Common myeloid progenitor, CD34-positive (primary cell): ENCODE measurements around the gene GOLIM4.
A peak's percentile ranks its signal among the peaks of the same experiment; 100 is the strongest.

Source experiments
- CTCF ChIA-PET: fragments of 350-600 bp; sonication (Branson Sonifier 250); formaldehyde crosslinking; loops from one replicate; lab custom pipeline; 2021; ENCODE audit warnings: antibody characterized with exemption; lab: Charles Lee
- POLR2A ChIA-PET: fragments of 350-600 bp; sonication (Branson Sonifier 250); formaldehyde crosslinking; loops from one replicate; lab custom pipeline; 2021; ENCODE audit warnings: antibody characterized with exemption; lab: Charles Lee
- DNase-seq, 3 donors: peaks; one replicate each; pipeline versions ENCODE4 v3.0.0 to v3.0.0-alpha.2; 2013
- H3K27ac ChIP-seq, 2 experiments: 1 replicate in 1 of 2; 2 replicates in 1 of 2; pipeline ENCODE4 v1.7.0; 2013; ENCODE audit warnings: inconsistent platforms in 2 of 2, low read length in 2 of 2, mild to moderate bottlenecking in 2 of 2, low read depth in 1 of 2, moderate library complexity in 1 of 2; ENCODE audit not compliant: severe bottlenecking in 2 of 2, insufficient read depth in 1 of 2, poor library complexity in 1 of 2
- H3K27me3 ChIP-seq, 5 experiments: replicated peaks in 2 of 5; 1 replicate in 3 of 5; 2 replicates in 2 of 5; pipeline versions ENCODE4 v1.6.1 to v1.7.0; 2013; ENCODE audit warnings: low read length in 4 of 5, mild to moderate bottlenecking in 2 of 5, moderate library complexity in 2 of 5, inconsistent platforms in 1 of 5; ENCODE audit not compliant: insufficient read depth in 5 of 5, control insufficient read depth in 4 of 5
- H3K36me3 ChIP-seq, 4 experiments: 1 replicate in 2 of 4; 2 replicates in 2 of 4; pipeline versions ENCODE4 v1.6.1 to v1.7.0; 2013; ENCODE audit warnings: low read length in 3 of 4, control low read depth in 1 of 4, mild to moderate bottlenecking in 1 of 4; ENCODE audit not compliant: control insufficient read depth in 4 of 4, insufficient read depth in 4 of 4
- H3K4me1 ChIP-seq, 4 experiments: 1 replicate in 3 of 4; 2 replicates in 1 of 4; pipeline versions ENCODE4 v1.6.1 to v1.7.1; 2013; ENCODE audit warnings: low read length in 3 of 4, mild to moderate bottlenecking in 3 of 4, control low read depth in 1 of 4, inconsistent platforms in 1 of 4, moderate library complexity in 1 of 4; ENCODE audit not compliant: control insufficient read depth in 4 of 4, insufficient read depth in 4 of 4; ENCODE audit errors: control extremely low read depth in 1 of 4
- H3K4me3 ChIP-seq, 7 experiments: 1 replicate in 4 of 7; 2 replicates in 3 of 7; pipeline versions ENCODE4 v1.5.1 to v1.7.0; 2013; ENCODE audit warnings: mild to moderate bottlenecking in 7 of 7, low read length in 6 of 7, moderate library complexity in 6 of 7, inconsistent platforms in 2 of 7, low read depth in 2 of 7, control low read depth in 1 of 7; ENCODE audit not compliant: insufficient read depth in 4 of 7, control insufficient read depth in 1 of 7; ENCODE audit errors: extremely low read depth in 1 of 7
- H3K9me3 ChIP-seq, 5 experiments: 1 replicate in 4 of 5; 2 replicates in 1 of 5; pipeline versions ENCODE4 v1.6.1 to v1.7.1; 2013; ENCODE audit warnings: low read length in 4 of 5, mild to moderate bottlenecking in 2 of 5, inconsistent platforms in 1 of 5, low read depth in 1 of 5, moderate library complexity in 1 of 5; ENCODE audit not compliant: control insufficient read depth in 4 of 5, insufficient read depth in 2 of 5; ENCODE audit errors: control extremely low read depth in 1 of 5
- whole genome bisulfite sequencing: methylation state at CpG from one replicate; pipeline ENCODE4 v1.1.5; 2013; ENCODE audit not compliant: insufficient coverage; 5-methylcytosine and 5-hydroxymethylcytosine counted together

Gene GOLIM4

GRCh38 chr3:168080022-168080421, 15.7 kb downstream of the GOLIM4 start:
- Histone ChIP-seq H3K9me3 (no peaks in the 10 kb centered on the region), H3K36me3 (peaks cover 0 to 6% (median 2%) of the 10 kb centered on the region in 4 experiments), H3K27ac (no peak overlapping the region), H3K4me3 (no peak overlapping the region), H3K4me1 (peaks cover 0 to 5% (median 1%) of the 10 kb centered on the region in 4 experiments), H3K27me3 (no peaks in the 10 kb centered on the region)
- POLR2A ChIA-PET = no interaction called here
- DNase-seq = no peak
- CTCF ChIA-PET = interaction anchor here (0.6 to 3.7 kb wide), 3 partner anchors 10 to 87 kb away, joined by 3 to 21 read pairs (median 3); partner anchors contain the start of gene GOLIM4
- WGBS = 83% methylated on average over 1 of the region's 3 CpGs

DNA sequence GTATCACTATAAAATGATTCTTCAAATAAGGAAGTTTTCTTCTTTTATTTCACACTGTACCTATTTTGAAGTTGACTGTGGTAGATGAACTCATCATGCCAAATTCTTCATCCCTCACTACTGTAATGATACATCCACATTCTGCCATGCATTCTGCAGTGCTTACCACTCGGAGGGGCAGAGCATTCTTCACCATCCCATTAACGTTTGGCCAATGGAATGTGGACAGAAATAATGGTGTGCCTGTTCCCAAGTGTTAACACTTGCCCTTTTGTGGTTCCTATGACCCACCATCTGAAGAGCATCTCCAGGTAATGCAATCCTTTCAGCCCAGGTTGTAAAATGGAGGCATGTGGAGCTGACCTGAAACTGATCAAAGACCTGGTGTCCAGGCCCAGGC, 18.6 kb downstream of the GOLIM4 start:
- DNase-seq = no peak
- H3K4me1 ChIP-seq = peaks cover 2 to 7% (median 4%) of the 10 kb centered on the region in 4 experiments
- no peaks in the 10 kb centered on the region for H3K9me3 ChIP-seq
- no peak overlapping the region for H3K4me3 ChIP-seq
- H3K36me3 ChIP-seq = peaks cover 0 to 6% (median 2%) of the 10 kb centered on the region in 4 experiments
- H3K27me3 ChIP-seq = no peaks in the 10 kb centered on the region
- 94% methylated on average over 2 of the region's 2 CpGs for whole genome bisulfite sequencing
- POLR2A ChIA-PET = no interaction called here
- no peak overlapping the region for H3K27ac ChIP-seq
- CTCF ChIA-PET = no interaction called here

DNA sequence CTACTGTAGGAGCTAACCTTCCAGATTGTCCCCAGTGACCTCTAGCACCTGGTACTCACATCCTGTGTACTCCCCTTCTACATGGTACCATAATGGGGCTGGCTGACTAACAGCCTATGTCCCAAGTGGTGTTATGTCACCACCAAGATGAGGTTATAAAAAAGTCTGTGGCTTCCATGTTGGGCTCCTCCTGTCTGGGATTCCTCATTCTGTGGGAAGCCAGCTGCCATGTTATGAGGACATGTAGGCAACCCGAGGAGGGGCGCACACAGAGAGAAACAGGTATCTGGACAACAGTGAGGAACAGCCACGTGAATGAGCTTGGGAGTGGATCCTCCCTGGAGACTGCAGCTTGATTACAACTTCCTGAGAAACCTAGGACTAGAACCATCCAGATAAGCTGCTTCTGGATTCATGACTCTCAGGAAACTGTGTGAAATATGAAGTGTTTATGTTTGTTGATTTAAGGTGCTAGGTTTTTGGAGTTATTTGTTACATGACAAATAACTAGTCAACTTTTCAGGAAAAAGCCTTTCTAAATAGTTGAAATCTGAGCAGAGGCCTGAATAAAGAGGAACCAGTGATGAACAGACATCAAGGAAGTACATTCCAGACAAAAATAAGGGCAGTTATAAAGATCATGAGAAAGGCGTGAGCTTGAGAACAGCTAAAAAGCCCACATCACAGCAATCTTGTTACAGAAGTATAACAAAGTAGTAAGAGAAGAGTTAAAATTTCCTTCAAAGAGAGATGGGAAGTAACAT, 21.7 kb downstream of the GOLIM4 start:
- H3K27ac ChIP-seq = peak overlapping the region in 1 of 2 experiments; percentile 30

GRCh38 chr3:168072323-168072650, 23.4 kb downstream of the GOLIM4 start:
- peaks cover 0 to 5% (median 1%) of the 10 kb centered on the region in 4 experiments for H3K36me3 ChIP-seq
- no peaks in the 10 kb centered on the region for H3K9me3 ChIP-seq
- no peaks in the 10 kb centered on the region for H3K27me3 ChIP-seq
- CTCF ChIA-PET = interaction anchor here (2.2 to 2.6 kb wide), 2 partner anchors 9 to 23 kb away, joined by 5 to 9 read pairs; partner anchors contain the start of gene GOLIM4
- no peak overlapping the region for H3K4me3 ChIP-seq
- no peak overlapping the region for H3K27ac ChIP-seq
- POLR2A ChIA-PET = no interaction called here
- DNase-seq = no peak
- H3K4me1 ChIP-seq = peaks cover 3 to 26% (median 7%) of the 10 kb centered on the region in 4 experiments

More for the DNA sequence above, 21.7 kb downstream of the GOLIM4 start:
- no peaks in the 10 kb centered on the region for H3K27me3 ChIP-seq
- no peak overlapping the region for H3K4me3 ChIP-seq
- H3K9me3 ChIP-seq = no peaks in the 10 kb centered on the region
- WGBS = 88% methylated on average over 3 of the region's 4 CpGs
- peaks cover 2 to 13% (median 4%) of the 10 kb centered on the region in 4 experiments for H3K4me1 ChIP-seq
- ChIA-PET POLR2A (no interaction called here), CTCF (interaction anchor here (1.3 to 1.7 kb wide), 4 partner anchors 9 to 91 kb away, joined by 4 to 11 read pairs (median 8); partner anchors contain the start of gene GOLIM4)
- DNase-seq = peak in 2 of 3 donors; percentile 20 to 31
- peaks cover 0 to 6% (median 1%) of the 10 kb centered on the region in 4 experiments for H3K36me3 ChIP-seq

GRCh38 chr3:168071591-168072322, 24.0 kb downstream of the GOLIM4 start:
- POLR2A ChIA-PET = no interaction called here
- CTCF ChIA-PET = interaction anchor here (1.1 to 2.6 kb wide), 3 partner anchors 9 to 96 kb away, joined by 4 to 9 read pairs (median 5); partner anchors contain the start of gene GOLIM4

GRCh38 chr3:168070919-168071318, 24.8 kb downstream of the GOLIM4 start:
- 93% methylated on average over 2 of the region's 2 CpGs for WGBS
- POLR2A ChIA-PET = interaction anchor here (0.5 kb wide), 1 partner anchor 128 kb away, joined by 4 read pairs; no protein-coding TSS in a partner anchor
- peaks cover 3 to 40% (median 10%) of the 10 kb centered on the region in 4 experiments for H3K4me1 ChIP-seq
- no peaks in the 10 kb centered on the region for H3K27me3 ChIP-seq
- CTCF ChIA-PET = interaction anchor here (1.1 to 2.6 kb wide), 3 partner anchors 8 to 97 kb away, joined by 4 to 9 read pairs (median 5); partner anchors contain the start of gene GOLIM4
- H3K9me3 ChIP-seq = no peaks in the 10 kb centered on the region
- DNase-seq = no peak
- H3K36me3 ChIP-seq = no peaks in the 10 kb centered on the region
- H3K27ac ChIP-seq = no peak overlapping the region
- no peak overlapping the region for H3K4me3 ChIP-seq

More at GRCh38 chr3:168071591-168072322, 24.0 kb downstream of the GOLIM4 start:
- H3K4me3 ChIP-seq = no peak overlapping the region
- H3K27me3 ChIP-seq = no peaks in the 10 kb centered on the region
- no peak overlapping the region for H3K27ac ChIP-seq
- DNase-seq = no peak
- no peaks in the 10 kb centered on the region for H3K9me3 ChIP-seq
- 98% methylated on average over 5 of the region's 8 CpGs for WGBS
- H3K36me3 ChIP-seq = no peaks in the 10 kb centered on the region
- H3K4me1 ChIP-seq = peaks cover 3 to 32% (median 7%) of the 10 kb centered on the region in 4 experiments
